NCI-H2196 treated with DMSO at 0.1 percent for 48 hours (cell line): Measurements from ENCODE around the gene MUC5B.
A peak's percentile ranks its signal among the peaks of the same experiment; 100 is the strongest.
"Not testable (repeated sequence)": the region's sequence is repeated elsewhere in the genome, so short reads cannot be mapped to it uniquely, and the experiment has no call there.

Experiments
- DNase-seq: peaks from one replicate; lab custom pipeline; 2025; ENCODE audit not compliant: unreplicated experiment; lab: John Stamatoyannopoulos, UW

MUC5B gene

DNA sequence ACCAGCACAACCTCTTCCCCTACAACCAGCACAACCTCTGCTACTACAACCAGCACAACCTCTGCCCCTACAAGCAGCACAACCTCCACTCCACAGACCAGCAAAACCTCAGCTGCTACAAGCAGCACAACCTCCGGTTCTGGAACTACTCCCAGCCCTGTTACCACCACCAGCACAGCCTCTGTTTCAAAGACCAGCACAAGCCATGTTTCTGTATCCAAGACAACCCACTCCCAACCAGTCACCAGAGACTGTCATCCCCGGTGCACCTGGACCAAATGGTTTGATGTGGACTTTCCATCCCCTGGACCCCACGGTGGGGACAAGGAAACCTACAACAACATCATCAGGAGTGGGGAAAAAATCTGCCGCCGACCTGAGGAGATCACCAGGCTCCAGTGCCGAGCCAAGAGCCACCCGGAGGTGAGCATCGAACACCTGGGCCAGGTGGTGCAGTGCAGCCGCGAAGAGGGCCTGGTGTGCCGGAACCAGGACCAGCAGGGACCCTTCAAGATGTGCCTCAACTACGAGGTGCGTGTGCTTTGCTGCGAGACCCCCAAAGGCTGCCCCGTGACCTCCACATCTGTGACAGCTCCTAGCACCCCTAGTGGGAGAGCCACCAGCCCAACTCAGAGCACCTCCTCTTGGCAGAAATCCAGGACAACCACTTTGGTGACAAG is 34.3 kb upstream of the MUC5B start:
- DNase-seq, result not testable (repeated sequence)

DNA sequence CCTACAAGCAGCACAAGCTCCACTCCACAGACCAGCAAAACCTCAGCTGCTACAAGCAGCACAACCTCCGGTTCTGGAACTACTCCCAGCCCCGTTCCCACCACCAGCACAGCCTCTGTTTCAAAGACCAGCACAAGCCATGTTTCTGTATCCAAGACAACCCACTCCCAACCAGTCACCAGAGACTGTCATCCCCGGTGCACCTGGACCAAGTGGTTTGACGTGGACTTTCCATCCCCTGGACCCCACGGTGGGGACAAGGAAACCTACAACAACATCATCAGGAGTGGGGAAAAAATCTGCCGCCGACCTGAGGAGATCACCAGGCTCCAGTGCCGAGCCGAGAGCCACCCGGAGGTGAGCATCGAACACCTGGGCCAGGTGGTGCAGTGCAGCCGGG is 33.0 kb upstream of the MUC5B start:
- not testable (repeated sequence) for DNase-seq

- not testable (repeated sequence) for DNase-seq
Observed at GRCh38 chr11:1191786-1192470, 30.9 kb upstream of the MUC5B start.

- no peak for DNase-seq
Observed at GRCh38 chr11:1192741-1193325, 30.0 kb upstream of the MUC5B start.

- DNase-seq, result no peak
Observed at GRCh38 chr11:1193326-1194230, 29.3 kb upstream of the MUC5B start.

- no peak for DNase-seq
Observed at GRCh38 chr11:1194231-1194976, 28.5 kb upstream of the MUC5B start.

DNA sequence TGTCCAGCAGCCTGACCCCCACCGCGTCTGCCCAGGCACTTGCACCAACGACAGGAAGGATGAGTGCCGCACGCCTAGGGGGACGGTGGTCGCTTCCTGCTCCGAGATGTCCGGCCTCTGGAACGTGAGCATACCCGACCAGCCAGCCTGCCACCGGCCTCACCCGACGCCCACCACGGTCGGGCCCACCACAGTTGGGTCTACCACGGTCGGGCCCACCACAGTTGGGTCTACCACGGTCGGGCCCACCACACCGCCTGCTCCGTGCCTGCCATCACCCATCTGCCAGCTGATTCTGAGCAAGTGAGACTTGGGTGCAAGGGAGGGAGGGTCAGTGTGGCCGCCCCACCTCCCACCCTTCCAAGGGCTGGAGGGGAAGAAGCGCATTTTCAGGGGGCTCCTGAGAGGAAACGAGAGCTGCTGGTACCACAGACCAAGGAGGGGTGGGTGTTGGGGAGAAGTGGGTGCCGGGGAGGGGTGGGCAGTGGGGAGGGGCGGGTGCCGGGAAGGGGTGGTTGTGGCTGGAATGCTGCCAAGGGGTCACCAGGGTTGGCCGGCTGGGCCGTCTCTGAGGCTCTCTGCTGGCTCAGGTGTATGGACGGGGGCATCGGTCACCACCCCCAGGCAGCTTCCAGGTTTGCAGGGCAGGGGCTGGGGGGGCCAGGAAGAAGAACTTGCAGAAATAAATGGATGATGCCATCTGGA is 27.7 kb upstream of the MUC5B start:
- DNase-seq, result no peak

- DNase-seq, result no peak
Observed at GRCh38 chr11:1195682-1196515, 27.0 kb upstream of the MUC5B start.

DNA sequence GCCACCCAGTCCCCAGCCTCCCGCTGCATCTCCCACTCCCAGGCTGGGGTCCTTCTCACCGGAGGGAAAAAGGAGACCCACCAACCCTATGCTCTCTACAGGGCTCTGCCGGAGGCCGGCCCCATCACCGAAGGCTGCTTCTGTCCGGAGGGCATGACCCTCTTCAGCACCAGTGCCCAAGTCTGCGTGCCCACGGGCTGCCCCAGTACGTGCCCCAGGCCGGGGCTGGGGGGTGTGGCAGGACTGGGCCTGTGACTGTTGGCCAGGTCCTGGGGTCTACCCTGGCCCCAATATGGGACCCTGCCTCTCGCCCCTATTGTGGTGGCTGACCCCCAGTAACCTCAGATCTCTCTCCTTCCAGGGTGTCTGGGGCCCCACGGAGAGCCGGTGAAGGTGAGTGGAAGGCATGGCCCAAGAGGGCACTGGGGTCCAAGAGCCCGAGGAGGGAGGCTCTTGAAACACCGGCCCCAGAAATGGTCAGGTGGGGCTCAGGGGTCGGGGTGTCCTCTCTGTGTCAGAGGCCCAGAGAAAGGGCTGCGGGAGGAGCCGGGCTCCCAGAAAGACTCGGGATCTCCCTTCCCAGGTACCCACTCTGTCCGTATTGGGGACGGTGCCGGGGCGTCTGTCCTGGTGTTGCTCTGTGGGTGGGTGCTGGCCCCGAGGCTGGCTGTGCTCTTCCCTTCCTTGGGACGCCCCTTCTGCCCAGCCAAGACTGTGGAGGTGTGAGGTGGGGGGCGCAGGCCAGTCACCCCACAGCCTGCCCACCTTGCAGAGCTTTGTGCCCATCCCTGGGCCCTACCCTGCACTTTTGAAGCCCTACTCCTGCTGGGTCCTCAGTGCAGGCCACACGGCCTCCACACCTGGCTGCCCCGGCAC is 26.1 kb upstream of the MUC5B start:
- no peak for DNase-seq

GRCh38 chr11:1197431-1197885 is 25.4 kb upstream of the MUC5B start:
- DNase-seq, result no peak

DNA sequence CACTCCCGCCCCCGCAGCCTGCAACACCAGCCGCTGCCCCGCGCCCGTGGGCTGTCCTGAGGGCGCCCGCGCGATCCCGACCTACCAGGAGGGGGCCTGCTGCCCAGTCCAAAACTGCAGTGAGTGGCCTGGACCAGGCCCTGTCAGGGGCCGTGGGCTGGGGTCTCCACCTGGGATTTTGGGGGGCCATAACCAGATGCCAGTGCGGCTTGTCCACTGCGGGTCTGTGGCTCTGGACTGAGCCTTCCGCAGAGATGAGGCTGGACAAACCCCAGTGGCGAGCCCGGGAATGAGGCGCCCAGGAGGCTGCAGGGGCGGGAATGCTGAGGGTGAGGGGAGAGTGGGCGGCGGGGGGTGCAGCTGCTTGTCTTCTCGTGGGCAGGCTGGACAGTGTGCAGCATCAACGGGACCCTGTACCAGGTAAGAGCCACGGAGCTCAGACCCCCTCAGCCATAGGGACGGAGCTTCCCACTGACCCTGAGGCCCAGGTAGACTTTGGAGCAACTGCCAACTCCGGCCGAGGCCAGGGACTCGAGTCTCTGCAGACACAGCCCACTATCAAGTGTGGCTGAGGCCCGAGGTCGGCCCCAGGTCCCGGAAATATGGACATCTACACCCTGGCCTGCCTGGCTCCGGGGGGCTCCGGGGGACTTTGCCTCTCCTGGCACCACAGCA is 24.8 kb upstream of the MUC5B start:
- no peak for DNase-seq

- DNase-seq, result no peak
Observed at GRCh38 chr11:1198561-1199240, 24.2 kb upstream of the MUC5B start.

DNA sequence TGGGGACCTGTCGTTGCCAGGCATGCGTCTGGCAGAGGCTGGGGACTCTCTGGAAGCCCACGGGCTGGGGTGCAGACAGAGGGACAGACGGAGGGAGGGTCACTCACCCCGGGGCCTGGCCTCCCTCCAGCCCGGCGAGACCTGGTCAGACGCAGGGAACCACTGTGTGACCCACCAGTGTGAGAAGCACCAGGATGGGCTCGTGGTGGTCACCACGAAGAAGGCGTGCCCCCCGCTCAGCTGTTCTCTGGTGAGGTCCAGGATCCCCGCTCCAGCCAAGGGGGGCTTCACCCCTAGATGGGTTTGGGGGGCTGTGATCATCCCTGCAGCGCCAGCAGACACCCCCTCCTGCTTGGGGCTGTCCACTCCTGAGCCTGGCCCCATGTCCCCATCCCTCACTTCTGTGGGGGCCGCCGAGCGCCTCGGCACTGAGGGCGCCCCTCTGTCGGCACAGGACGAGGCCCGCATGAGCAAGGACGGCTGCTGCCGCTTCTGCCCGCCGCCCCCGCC is 23.6 kb upstream of the MUC5B start:
- DNase-seq, result no peak

GRCh38 chr11:1199751-1200610 is 22.9 kb upstream of the MUC5B start:
- peak; percentile 8 for DNase-seq

- DNase-seq, result no peak
Observed at GRCh38 chr11:1200611-1201191, 22.2 kb upstream of the MUC5B start.
